ENCODE results near the gene EXOC2. TPM values are rescaled to one million over a fixed set of nuclear protein-coding genes. Genes with fewer than 3 reads are reported as not detected.

The EXOC2 gene
- total RNA-seq, 2 donors from 2014 or later, result 28.1 to 35.0 TPM

DNA sequence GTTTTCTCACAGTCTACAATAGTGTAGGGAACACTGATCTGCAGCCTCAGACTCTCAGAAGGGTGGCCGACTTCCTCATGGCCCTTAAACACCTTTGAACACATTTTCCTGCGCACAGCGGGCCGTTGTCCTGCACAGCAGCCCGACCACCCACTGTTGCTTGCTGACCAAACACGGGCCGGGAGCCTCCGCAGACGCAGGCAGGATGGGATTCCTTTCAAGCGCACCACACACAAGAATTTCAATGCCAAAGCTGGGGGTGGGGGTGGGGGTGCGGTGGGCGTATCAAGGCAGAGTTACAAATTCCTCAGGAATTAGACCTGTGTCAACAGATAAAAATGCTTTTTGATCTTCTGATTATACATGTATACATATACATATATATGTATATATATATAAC lies 110.6 kb downstream of the EXOC2 start:
- H3K4me1 Mint-ChIP-seq, result peaks cover 34% of the 10 kb centered on the region
- H3K4me3 Mint-ChIP-seq, result peak overlapping the region; percentile 37
- no peaks in the 10 kb centered on the region for H3K9me3 ChIP-seq (ENCODE audit: control insufficient read depth, low read length)
- H3K4me1 ChIP-seq (ENCODE audit: control insufficient read depth, insufficient read depth, low read length), result peaks cover 8% of the 10 kb centered on the region
- H3K36me3 ChIP-seq (ENCODE audit: control insufficient read depth, insufficient read depth, low read length), result no peaks in the 10 kb centered on the region
- no peaks in the 10 kb centered on the region for H3K9me3 Mint-ChIP-seq
- no peak overlapping the region for H3K27ac ChIP-seq (ENCODE audit: low read depth, low read length)
- no peak overlapping the region for H3K9ac ChIP-seq (ENCODE audit: extremely low read depth, low read length, poor library complexity, severe bottlenecking)
- H3K4me3 ChIP-seq (ENCODE audit: low read length), result peak overlapping the region; percentile 63
- TF ChIP-seq, protein P1, sequence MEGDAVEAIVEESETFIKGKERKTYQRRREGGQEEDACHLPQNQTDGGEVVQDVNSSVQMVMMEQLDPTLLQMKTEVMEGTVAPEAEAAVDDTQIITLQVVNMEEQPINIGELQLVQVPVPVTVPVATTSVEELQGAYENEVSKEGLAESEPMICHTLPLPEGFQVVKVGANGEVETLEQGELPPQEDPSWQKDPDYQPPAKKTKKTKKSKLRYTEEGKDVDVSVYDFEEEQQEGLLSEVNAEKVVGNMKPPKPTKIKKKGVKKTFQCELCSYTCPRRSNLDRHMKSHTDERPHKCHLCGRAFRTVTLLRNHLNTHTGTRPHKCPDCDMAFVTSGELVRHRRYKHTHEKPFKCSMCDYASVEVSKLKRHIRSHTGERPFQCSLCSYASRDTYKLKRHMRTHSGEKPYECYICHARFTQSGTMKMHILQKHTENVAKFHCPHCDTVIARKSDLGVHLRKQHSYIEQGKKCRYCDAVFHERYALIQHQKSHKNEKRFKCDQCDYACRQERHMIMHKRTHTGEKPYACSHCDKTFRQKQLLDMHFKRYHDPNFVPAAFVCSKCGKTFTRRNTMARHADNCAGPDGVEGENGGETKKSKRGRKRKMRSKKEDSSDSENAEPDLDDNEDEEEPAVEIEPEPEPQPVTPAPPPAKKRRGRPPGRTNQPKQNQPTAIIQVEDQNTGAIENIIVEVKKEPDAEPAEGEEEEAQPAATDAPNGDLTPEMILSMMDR (conservative IDR thresholded peaks at IDR 0.05), result no peak
- peak; percentile 89 for DNase-seq
- peak overlapping the region; percentile 94 for H3K27ac Mint-ChIP-seq
- WGBS, 2 experiments (ENCODE audit: insufficient coverage in 1 of 2, insufficient read length in 1 of 2), result 11% methylated on average over 10 of the region's 12 CpGs; no CpG with 5 or more reads in 1 of the 2 experiments
- H3K27me3 Mint-ChIP-seq (ENCODE audit: insufficient read depth), result no peaks in the 10 kb centered on the region
- H3K27me3 ChIP-seq (ENCODE audit: control insufficient read depth, insufficient read depth, low read length, poor library complexity, severe bottlenecking), result no peaks in the 10 kb centered on the region
- H3K36me3 Mint-ChIP-seq (ENCODE audit: low read depth), result peaks cover under 1% of the 10 kb centered on the region

DNA sequence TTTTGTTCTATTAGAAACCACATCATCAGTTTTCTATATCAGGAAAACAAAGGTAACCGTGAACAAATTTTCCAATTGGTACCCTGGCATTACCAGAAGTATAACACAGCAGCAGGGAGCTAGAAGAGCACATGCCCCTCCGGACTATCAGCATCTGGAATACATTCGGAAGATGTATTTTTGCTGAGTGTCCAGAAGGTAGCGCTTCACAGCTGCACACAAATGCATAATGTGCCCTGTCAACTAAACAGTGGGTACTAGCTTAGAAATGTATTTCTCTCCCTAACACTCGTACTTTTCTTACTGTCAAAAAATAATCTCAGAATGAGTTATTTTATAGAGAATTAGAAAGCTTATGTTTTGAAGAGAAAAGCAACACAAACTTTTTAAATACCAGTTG lies 113.6 kb downstream of the EXOC2 start:
- 86 to 92% methylated on average over 4 of the region's 5 CpGs for WGBS, 2 experiments (ENCODE audit: insufficient coverage in 1 of 2, insufficient read length in 1 of 2)
- peaks cover 22% of the 10 kb centered on the region for H3K9me3 ChIP-seq (ENCODE audit: control insufficient read depth, low read length)
- no peak overlapping the region for H3K27ac Mint-ChIP-seq

DNA sequence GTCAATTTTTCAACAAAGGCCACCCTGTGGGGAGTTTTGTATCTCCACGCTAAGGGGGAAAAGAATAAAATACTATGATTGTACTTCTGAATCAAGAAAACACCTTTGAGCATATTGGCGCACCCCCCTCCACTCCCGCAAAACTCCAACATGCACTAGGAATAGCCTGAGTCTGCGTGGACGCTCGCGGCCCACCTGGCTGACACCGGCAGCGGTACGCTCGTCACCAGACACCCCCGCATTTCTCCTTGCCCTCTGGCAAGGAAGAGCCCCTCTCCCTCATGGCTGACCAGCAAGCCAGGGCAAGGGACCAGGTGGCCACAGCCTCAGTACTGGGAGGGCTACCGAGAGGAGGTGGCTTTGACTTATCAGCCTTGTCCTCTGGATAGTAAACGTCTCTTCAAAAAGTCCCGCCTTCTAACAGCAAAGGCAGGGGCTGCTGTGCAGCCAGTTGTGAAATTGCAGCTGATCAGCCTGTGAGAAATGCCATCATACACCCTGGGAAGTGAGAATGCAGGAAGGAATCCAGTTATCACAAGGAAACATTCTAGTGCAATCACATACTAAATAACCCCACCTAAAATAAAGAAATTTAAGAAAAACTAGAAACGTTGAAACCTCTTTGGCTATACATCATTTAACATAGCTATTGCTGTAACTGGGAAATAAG lies 120.2 kb downstream of the EXOC2 start:
- Mint-ChIP-seq H3K4me1 (peaks cover 1% of the 10 kb centered on the region), H3K9me3 (peaks cover 18% of the 10 kb centered on the region), H3K27ac (no peak overlapping the region), H3K27me3 (ENCODE audit: insufficient read depth) (no peaks in the 10 kb centered on the region), H3K4me3 (no peak overlapping the region), H3K36me3 (ENCODE audit: low read depth) (peaks cover 67% of the 10 kb centered on the region)
- WGBS, 2 experiments (ENCODE audit: insufficient coverage in 1 of 2, insufficient read length in 1 of 2), result 84 to 92% methylated on average over 6 to 16 of the region's 16 CpGs
- no peaks in the 10 kb centered on the region for H3K27me3 ChIP-seq (ENCODE audit: control insufficient read depth, insufficient read depth, low read length, poor library complexity, severe bottlenecking)
- H3K4me3 ChIP-seq (ENCODE audit: low read length), result no peak overlapping the region
- H3K9ac ChIP-seq (ENCODE audit: extremely low read depth, low read length, poor library complexity, severe bottlenecking), result no peak overlapping the region
- no peak for DNase-seq
- peaks cover 5% of the 10 kb centered on the region for H3K4me1 ChIP-seq (ENCODE audit: control insufficient read depth, insufficient read depth, low read length)
- peaks cover 24% of the 10 kb centered on the region for H3K9me3 ChIP-seq (ENCODE audit: control insufficient read depth, low read length)
- H3K36me3 ChIP-seq (ENCODE audit: control insufficient read depth, insufficient read depth, low read length), result peaks cover 56% of the 10 kb centered on the region
- TF ChIP-seq, protein P1 (conservative IDR thresholded peaks at IDR 0.05), result no peak
- no peak overlapping the region for H3K27ac ChIP-seq (ENCODE audit: low read depth, low read length)

More for the DNA sequence above, 113.6 kb downstream of the EXOC2 start:
- Mint-ChIP-seq H3K27me3 (ENCODE audit: insufficient read depth) (no peaks in the 10 kb centered on the region), H3K4me1 (peaks cover 22% of the 10 kb centered on the region), H3K9me3 (peaks cover 18% of the 10 kb centered on the region), H3K36me3 (ENCODE audit: low read depth) (peaks cover 25% of the 10 kb centered on the region), H3K4me3 (no peak overlapping the region)
- Histone ChIP-seq H3K27me3 (ENCODE audit: control insufficient read depth, insufficient read depth, low read length, poor library complexity, severe bottlenecking) (no peaks in the 10 kb centered on the region), H3K27ac (ENCODE audit: low read depth, low read length) (no peak overlapping the region), H3K4me3 (ENCODE audit: low read length) (no peak overlapping the region), H3K4me1 (ENCODE audit: control insufficient read depth, insufficient read depth, low read length) (peaks cover 4% of the 10 kb centered on the region), H3K36me3 (ENCODE audit: control insufficient read depth, insufficient read depth, low read length) (peaks cover 22% of the 10 kb centered on the region), H3K9ac (ENCODE audit: extremely low read depth, low read length, poor library complexity, severe bottlenecking) (no peak overlapping the region)
- TF ChIP-seq, protein P1 (conservative IDR thresholded peaks at IDR 0.05), result peak; percentile 14
- no peak for DNase-seq

Data from endodermal cell (in vitro differentiated cells).